Ureter (tissue), 1 donor: ENCODE data around the gene SLCO1A2. TPM values are rescaled to one million over a fixed set of nuclear protein-coding genes. Genes with fewer than 3 reads are reported as not detected.

Experiments used
- DNase-seq: peaks from one replicate; pipeline ENCODE4 v3.0.0-alpha.2; 2020; ENCODE audit warnings: low spot score
- total RNA-seq: library from RNA; stranded (reverse); gene quantifications from one replicate; pipeline ENCODE4 v1.2.4, GENCODE V29; 2023
- donor health status: DM: yes; HTN: yes; CAD: no.

SLCO1A2 gene
- total RNA-seq, 1 donor from 2014 or later = not detected

DNA sequence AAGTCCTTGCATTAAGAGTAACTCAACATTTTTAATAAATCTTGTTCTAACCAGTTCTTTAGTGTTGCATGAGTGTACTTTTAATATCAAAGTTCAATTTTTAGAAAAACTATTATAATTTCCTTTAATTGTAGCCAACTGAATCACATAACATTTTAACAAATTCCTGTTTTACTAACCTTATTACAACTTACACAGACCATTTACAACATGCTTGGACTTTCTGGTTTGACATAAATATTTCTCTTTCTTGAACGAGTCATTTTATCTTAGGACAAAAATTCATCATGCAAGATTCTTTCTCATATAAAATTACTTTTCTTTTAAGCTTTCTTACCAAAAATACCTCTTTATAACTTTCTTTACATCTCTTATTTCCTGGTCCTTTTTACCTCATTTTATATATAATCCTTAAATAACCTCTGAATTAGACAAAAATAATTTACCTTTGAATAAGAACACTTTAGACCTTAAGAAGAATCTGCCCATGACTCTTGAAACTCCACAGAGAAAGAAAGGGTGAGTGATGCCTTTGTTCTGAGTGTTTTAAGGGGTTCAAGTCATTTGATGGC lies 3.9 kb downstream of the SLCO1A2 start:
- no peak for DNase-seq

DNA sequence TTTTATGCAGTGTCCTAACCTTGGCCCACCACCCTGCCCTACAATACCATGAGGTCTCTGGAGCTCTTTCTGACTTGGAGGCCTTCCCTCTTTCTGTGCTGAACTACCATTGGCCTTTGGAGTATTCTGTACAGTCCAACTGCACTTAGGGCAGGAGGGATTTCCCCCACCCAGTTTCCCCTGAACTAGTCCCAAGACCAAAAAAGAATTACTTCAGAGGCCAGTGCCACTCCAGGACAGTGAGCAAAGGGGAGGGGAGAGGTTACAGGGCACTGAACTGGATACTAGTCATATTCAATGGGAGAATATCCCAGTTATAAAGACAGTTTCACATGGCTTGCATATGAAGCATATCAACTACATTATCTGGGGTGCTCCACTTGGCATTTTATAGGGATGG lies 6.1 kb downstream of the SLCO1A2 start:
- no peak for DNase-seq

DNA sequence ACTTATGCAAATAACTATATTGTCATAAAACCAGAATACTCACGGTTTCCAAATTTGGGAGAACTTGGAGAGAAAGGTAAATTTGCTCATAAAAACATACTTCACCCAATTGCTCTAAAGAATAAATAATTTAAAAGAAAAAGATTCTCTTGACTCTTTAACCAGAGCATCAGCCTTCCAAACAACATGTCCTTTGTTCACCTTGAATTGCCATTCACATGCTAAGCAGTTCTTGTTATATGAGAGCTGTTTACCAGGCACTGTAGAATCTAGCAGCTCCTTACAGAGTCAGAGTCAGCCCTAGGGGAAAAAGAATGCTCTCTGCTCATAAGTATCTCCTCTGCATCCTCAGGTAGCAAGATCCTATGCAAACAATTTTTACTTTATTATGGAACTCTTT lies 10.2 kb downstream of the SLCO1A2 start:
- no peak for DNase-seq

DNA sequence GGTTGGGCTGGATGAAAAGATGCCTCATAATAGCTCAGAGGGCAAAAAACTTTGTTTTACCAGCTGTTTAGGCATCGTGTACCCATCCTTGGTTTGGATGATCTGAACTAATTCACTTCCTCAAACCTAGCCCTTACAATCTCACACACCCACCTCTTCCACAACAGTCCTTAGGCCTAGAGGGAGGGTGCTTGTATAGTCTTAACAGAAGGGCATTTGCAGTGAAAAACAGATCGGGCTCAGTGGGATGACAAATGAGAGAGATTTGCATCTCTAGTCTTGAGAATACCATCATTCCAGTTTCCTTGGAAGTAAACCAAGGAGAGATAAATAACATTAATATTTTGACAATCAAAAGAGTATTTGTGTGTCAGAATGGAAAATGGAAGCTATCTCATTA lies 11.0 kb downstream of the SLCO1A2 start:
- no peak for DNase-seq

DNA sequence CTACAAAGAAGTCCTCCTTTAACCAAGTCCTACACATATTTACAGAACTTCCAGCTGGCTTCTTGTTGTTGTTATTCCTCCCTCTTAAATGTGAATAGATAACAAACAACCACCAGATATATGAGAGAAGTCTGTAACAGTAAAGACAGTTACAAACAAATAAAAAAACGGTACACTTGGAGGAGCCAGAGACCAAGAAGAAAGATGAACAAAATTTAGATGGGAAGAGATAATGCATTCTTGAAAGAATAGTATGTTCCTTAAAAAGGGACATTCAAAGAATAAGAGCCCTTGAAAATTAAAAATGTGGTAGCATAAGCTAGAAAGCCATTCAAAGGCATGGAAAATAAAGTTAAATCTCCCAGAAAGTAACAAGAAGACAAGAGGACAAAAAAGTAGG lies 25.9 kb downstream of the SLCO1A2 start:
- DNase-seq = no peak

DNA sequence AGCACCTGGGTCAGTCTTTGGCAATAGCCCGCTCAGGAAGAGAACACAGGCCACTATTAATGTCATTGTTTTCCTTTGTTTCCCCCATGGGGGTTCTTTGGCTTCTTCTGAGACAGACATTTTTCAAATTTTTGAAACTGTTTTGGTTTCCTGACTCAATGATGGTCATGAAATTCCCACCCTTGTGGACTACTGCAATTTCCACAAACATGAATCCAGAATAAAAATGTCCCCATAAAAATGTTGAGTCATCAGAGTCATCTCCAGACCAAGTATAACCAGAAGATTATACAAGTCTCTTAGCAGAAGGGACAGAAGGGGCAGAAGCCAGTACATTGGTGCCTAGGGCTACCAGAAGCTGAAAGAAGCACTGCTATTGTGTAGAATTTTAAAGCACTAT lies 29.1 kb downstream of the SLCO1A2 start:
- DNase-seq = no peak

DNA sequence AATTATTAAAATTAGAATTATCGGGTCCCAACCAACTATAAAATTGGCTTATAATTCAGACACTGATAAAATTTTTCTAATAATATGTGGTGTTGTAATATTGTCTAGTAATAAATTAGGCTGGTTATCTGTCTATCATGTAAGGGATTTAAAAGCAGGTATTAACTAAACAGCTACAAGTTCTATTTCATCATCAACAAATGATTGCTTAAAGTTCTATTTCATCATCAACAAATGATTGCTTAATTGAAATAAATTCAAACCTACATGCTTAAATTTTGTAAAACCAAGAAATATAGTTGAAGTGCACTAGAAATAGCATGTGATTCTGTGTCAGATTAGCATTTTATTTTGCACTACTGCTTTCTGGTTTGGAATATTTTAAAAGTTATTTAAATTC lies 34.1 kb downstream of the SLCO1A2 start:
- no peak for DNase-seq

DNA sequence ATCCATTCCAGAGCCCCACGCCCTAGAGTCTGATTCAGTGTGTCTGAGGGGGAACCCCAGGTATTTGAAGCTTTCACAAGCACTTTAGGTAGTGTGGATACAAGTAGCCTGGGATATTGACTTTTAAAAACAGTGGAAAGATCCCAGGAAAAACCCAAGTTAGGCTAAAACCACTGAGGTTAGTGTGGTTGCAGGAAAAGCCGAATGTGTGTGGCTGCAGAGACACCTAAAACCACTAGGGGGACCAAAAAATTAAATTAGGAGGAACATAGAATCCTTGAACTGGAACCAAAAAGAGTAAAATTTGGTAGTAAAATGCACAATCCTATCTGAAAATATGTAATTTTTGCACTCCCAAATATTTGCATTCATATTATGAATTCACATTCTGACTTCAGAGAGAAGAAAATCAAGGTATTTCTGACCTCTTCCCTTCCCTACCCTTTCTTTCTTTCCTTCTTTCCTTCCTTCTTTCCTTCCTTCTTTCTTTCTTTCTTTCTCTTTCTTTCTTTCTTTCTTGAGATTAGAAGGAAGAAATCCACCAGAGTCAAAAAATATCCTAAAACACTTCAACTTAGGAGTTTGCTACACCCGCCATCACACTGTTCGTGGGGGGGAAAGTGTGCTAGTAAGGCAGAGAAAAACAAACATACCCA lies 37.8 kb downstream of the SLCO1A2 start:
- DNase-seq = no peak

DNA sequence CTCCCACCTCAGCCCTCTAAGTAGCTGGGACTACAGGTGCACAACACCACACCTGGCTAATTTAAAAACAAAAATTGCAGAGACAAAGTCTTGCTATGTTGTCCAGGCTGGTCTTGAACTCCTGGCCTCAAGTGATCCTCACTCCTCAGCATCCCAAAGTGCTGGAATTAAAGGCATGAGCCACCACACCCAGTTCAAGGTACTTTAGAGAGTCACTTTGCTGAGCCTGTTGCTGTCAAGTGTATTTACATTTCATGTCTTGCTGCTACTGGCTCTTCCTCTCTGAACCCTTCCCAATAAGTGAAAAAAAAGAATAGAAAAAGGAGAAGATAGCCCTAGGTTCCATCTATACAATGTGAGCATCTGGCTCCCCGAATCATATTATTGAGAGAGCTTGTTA lies 38.4 kb downstream of the SLCO1A2 start:
- DNase-seq = no peak

DNA sequence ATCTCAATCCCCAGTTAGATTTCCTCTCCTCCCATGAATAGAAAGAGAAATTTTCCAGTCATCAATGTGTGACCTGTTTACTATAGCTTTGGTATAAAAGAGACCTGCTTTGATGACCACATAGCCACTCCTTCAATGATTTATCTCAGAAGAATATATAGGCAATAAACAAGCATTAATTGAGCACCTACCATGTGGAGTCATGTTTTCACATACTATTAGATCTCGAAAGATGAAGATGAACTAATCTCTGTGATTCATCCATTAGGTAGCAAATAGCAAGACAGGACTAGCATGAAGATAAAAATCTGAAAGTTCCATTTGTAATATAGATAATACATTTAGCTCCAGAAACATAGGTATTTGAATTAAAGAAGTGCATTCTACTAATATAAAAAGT lies 40.5 kb downstream of the SLCO1A2 start:
- no peak for DNase-seq

DNA sequence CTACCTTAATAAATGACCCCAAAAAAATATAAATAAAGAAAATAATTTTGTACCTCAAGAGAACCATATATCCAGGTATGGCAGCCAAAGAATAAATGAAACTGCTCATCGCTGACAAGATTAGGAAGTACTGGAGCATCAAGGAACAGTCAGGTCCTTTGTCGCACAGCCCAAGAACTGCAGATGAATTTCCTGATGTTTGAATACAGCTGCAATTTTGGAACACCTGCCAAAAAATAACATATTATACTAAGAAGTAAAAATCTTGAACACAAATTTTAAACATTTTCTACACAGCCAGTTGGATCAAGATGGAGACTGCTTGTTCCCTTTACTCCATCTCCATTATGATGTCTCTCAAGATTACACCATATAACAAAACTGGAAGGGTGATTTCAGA lies 42.6 kb downstream of the SLCO1A2 start:
- no peak for DNase-seq

DNA sequence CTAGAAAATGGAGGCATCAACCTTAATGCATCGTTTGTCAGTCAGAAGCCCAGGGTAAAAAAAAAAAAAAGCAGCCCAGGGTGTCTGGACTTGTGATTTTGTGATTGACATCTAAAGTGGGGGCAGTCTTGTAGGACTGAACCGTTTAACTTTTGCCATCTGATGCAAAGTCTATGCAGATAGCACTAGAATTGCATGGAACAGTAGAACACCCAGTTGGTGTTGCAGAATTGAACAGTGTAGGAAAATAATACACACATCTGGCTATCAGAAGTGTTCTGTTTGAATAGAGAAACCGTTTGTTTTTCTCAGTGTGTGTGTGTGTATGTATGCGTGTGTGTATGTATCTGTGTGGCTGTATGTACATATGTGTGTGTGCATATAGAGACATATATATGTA lies 45.0 kb downstream of the SLCO1A2 start:
- DNase-seq = no peak

DNA sequence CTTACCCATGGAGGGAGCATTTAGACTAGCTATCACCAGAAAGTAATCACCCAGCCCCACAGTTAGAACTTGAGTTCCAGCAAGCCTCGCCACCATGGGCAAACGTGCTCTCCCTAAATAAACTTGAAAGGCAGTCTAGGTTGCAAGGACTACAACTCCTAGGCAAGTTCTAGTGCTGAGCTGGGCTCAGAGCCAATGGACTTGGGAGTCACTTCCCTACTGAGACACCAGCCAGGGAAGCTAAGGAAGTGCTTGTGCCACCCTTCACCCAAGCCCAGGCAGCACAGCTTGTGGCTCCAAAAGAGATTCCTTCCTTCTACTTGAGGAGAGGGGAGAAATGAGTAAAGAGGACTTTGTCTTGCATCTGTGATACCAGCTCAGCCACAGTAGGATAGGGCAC lies 57.9 kb downstream of the SLCO1A2 start:
- no peak for DNase-seq

DNA sequence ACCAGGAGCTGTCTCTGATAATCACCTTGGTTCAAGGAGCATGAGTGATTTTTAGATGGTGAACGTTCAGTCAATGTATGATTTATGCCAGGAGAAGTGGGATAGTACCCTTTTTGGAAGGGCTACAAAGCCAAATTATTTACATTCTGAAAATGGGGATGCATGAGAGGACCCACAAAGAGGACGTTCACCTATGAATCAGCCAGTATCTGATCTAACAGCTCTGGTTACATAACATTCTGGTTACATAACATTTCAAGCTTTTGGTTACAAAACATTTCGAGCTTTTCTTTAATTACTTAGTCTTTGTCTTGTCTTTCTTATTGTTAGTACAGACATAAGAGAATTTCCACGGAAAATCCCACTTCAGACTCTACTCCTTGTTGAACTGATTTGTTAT lies 68.8 kb downstream of the SLCO1A2 start:
- DNase-seq = no peak

DNA sequence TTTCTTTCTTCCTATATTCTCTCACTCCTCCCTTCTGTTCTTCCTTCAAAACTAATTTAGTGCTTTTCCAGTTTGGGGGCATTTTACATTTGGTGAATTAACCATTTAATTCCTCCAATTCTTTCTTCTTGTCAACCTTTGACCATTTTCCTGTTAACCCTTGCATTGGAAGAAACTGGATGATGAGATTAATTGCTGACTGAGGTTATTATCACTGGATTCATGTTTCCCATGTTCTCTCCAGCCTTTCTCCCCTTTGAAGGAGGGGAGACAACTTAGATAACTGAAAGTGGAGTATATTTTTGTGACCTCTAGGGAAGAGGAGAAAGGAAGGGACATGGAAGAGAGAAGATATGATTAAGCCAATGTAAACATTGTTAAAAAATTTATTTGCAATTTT lies 70.5 kb downstream of the SLCO1A2 start:
- no peak for DNase-seq

DNA sequence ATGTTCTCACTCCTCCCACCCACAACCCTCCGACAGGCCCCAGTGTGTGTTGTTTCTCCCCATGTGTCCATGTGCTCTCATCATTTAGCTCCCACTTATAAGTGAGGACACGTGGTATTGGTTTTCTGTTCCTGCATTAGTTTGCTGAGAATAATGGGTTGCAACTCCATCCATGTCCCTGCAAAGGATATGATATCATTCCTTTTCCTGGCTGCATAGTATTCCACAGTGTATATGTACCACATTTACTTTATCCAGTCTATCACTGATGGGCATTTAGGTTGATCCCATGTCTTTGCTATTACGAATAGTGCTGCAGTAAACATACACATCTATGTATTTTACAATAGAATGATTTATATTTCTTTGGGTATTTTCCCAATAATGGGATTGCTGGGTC lies 77.5 kb downstream of the SLCO1A2 start:
- no peak for DNase-seq

DNA sequence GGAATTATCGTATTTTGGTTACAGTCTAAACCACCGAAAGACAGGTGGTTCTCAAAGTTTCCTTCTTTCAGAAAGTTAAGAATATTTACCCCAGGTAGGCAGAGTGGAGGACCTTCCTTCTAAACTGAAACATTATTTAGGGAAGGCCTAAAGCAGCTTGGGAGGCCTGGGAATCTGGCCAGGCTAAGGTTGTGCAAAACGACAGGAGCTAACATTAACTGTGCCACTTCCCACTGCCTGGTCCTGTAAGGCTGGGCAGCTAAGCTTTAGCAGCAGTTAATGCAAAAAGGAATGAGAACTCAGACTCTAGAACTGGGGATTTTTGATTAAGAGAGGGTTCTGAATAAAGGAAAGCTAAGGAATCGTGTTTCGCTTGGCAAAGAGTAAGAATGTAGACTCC lies 82.6 kb downstream of the SLCO1A2 start:
- DNase-seq = no peak

DNA sequence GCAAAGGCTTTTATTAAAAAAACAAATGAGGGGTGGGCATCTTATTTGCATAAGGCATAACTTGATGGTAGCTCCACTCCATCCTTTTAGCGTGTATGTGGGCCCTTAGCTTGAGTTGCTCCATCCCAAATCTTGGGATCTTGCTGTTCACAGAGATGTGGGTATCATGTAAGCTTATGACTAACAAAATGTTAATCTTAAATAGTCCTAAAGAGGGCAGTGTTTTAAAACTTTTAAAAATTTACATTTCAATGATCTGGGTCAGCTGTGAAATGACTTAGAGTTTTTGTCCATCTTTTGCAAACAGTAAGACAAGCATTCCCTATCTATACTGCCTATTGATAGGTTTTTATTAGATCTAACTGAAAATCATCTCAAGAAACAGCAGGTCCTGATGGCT lies 86.0 kb downstream of the SLCO1A2 start:
- no peak for DNase-seq

DNA sequence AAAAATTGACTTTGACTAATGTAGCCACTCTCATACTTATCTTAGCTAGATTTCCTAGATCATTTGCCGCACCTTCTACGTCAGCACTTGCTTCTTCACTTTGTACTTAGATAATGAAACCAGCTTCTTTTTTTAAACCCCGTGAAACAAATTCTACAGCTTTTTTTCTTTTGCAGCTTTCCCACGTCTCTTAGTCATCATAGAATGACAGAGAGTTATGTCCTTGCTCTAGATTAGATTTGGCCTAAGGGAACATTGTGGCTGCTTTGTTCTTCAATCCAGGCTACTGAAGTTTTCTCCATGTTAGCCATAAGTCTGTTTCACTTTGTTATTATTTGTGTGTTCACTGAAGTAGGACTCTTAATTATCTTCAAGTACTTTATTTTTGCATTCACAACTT lies 94.9 kb downstream of the SLCO1A2 start:
- DNase-seq = no peak

DNA sequence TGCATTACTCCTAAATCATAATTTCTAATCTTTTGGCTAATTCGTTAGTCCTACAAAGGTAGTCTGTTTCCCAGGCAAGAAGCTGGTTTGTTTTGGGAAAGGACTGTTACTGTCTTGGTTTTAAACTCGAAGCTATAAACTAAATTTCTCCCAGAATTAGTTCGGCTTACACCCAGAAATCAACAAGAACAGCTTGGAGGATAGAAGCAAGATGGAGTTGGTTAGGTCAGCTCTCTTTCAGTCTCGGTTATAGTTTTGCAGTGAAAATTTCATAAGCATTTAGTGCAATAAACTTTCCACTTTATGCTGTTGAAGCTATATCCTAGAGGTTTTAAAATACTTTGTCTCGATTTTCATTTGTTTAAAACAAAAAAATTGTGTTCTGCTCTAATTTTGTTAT lies 100.3 kb downstream of the SLCO1A2 start:
- no peak for DNase-seq

DNA sequence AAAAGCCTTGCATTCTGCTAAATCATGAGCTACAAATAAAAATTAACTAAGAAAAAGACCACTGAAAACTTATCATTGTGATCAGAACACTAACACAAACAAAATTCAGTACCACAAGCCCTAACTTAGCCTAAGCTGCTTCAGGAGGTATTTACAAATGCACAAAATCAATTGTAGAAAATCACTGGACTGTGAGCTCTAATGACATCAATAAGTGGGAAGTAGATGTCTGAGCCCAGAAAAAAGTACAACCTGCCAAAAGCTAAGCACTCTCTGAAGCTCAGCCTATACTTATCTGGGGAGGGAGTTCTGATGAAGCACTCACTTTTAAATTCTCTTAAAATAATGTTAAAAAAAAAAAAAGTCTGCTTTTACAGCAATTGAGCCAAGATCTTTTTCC lies 110.8 kb downstream of the SLCO1A2 start:
- no peak for DNase-seq

DNA sequence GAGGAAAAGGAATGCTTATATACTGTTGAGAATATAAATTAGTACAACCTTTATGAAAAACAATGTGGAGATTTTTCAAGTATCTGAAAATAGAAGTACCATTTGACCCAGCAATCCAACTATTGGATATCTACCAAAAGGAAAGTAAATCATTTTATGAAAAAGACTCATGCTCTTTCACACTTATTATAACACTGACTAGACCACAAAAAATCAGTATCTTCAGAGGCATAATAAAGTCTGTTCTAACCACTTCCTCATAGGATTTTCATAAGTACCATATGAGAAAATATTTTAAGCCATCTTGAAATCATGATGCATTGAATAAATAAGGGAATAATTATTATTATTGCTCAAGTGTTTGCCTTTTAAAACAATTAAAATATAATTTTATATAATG lies 112.9 kb downstream of the SLCO1A2 start:
- no peak for DNase-seq

DNA sequence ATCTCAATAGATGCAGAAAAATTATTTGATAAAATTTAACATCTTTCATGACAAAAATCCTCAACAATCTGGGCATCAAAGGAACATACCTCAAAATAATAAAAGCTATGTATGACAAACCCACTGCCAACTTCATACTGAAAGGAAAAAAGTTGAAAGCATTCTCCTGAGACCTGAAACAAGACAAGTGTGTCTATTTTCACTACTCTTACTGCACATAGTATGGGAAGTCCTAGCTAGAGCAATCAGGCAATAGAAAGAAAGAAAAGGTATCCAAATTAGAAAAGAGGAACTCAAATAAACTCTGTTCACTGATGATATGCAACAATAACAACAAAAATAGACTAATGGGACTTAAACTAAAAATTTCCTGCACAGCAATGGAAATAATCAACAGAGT lies 113.6 kb downstream of the SLCO1A2 start:
- DNase-seq = no peak

DNA sequence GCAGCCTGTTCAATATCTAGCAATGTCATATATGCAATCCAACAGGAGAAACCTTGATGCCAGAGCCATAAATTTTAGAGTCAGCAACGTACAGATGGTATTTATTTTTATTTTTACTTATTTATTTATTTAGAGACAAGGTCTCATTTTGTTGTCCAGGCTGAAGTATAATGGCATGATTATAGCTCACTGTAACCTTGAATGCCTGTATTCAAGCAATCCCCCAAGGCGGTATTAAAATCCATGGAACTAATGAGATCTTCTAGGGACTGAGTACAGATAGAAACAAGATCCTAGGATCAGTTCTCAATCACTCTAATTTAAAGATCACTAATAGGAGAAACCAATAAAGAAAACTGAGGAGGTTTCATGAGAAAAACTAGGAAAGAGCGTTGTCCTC lies 114.5 kb downstream of the SLCO1A2 start:
- no peak for DNase-seq
